HG03175 (cell line): ENCODE data around the gene RS1.

Experiments
- ATAC-seq: cut with Tn5 transposase; IDR thresholded peaks from one replicate; pipeline ENCODE4 v1.9.1; 2021; ENCODE audit warnings: mild to moderate bottlenecking, moderate library complexity; ENCODE audit not compliant: unreplicated experiment

The RS1 gene

DNA sequence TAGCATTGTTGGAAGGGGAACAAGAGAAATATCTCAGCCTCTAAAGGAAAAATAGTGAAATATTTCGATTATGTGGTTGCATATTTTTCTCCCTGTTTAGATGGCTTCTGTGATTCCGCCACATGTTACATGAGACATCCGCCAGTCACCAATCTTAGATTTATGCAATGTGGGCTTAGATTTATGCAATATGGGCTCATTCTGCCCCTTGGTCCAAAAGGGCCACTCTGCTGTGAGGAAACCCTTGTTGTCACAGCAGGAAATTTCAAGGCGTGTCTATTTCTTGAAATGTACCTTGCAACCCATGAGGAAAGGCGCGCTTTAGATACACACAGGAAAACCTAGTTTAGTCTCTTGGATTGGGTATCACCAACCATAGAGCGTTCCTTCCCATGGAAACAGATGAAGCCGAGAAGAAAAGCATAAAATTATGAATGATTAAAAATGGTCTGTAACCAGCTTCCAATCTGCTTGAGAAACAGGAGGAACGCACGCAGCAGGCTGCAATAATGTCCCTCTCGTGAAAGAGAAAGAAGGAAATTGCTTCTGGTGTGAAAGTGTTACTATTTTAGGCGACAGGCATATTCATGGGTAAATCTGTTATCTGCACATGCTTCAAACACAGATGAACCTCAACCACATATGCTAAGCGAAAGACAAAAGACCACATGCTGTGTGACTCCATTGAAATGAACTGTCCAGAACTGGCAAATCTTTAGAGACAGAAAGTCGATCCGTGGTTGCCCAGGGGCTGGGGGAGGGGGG is 3.7 kb downstream of the RS1 start:
- ATAC-seq = no peak

DNA sequence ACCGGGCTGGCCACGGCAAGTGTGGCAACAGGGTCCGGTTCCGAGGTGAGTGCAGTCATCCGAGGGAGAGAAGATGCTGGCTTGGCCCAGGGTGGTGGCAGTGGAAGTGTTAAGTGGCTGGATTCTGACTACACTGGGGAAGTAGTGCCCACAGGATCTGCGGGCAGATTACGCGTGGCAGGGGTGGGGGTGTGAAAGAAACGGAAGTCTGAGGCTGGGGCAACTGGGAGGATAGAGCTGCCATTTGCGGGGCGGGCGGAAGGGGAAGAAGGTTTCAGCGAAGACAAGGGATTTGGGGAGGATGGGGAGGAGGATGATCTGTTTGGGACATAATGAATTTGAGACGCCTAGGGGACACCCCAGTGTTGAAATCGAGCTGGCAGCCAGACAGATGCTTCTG is 5.3 kb downstream of the RS1 start:
- no peak for ATAC-seq

DNA sequence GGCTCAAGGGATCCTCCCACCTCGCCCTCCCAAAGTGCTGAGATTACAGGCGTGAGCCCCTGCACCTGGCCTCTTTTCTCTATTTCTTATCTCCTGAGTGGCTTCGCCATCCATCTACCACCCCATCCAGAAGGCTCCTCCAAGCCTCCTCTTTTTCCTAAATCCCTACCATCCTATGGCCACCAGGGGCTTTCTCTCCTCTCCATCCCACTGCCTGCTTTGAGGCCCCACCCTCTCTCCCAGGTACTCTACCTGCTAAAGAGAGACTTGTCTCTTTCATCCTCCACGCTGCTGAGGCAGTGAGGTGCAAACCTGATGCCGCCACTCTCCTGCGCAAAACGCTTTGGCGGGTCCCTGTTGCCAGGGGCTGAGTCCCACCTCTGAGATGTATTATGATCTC is 7.0 kb downstream of the RS1 start:
- ATAC-seq = no peak

DNA sequence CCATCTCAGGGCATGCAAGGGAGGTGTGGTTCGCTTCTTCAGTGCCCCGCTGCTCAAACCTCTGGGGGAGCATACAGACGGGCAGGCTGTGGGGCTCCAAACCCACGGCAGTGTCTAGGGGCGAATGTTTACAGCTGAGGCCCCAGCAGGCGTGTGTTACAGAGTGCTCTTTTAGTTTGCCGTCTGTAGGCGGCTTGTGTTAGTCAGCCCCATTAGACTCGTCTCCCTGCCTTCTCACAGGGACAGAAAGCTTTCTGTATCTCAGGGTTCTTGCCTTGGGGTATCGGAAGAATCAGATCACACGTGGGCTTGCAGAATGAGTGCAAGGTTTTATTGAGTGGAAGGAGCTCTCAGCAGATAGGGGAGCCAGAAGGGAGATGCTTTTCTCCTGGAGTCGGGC is 10.6 kb downstream of the RS1 start:
- no peak for ATAC-seq

DNA sequence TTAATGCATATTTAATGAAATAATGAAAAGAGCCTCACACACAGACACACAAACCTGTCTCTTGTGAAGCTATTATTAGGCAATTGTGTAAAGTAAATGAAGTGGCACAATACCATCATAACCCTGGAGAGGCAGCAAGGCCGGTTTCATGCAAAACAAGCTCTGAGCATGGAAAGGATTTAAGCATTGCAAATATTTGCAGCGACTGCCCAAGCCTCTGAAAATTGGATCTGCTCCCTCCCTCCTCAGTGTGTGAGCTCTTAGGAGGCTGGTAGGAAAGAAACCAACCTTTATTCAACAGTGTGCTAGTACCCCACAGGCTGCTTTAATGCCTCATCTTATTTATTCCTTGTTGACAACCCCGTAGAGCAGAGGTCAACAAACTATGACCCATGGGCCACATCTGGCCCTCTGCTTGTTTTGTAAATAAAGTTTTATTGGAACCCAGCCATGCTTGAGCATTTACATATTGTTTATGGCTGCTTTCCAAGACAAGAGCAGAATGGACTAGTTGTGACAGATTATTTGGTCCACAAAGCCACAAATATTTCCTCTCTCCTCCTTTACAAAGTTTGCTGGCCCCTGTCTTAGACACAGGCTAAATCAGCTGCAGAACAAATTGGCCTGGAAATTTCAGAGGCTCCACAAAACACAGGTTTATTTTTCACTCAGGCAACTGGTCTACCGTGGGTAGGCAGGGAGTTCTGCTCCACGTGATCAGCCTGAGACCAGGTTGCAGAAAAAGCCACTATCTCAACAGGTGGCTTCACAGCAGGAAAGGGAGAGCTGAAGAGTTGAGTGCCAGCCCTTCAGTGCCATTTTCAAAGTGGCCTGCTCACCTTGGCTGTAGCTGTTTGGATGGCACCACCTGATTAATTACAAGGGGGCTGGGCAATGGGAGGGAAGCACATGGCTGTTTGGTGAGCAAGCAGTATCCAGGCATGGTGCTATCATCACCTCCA is 16.8 kb downstream of the RS1 start:
- no peak for ATAC-seq

DNA sequence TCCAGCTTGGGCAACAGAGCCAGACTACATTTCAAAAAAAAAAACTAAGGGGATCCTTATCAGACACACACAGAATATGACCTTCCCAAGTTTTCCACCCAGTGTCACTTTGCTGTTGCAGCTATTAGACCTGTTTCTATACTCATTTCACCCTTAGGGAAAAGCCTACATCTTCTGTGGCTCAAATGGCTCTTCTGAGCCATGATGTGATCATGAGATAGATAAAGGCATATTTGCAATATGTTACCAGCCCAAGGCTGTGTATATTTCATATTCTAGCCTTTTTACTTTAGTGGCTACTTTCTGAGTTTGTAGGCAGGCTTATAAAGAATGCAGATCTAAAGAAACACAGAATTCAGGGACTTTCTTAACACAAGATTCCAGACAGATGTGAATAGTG is 19.3 kb downstream of the RS1 start:
- ATAC-seq = no peak

DNA sequence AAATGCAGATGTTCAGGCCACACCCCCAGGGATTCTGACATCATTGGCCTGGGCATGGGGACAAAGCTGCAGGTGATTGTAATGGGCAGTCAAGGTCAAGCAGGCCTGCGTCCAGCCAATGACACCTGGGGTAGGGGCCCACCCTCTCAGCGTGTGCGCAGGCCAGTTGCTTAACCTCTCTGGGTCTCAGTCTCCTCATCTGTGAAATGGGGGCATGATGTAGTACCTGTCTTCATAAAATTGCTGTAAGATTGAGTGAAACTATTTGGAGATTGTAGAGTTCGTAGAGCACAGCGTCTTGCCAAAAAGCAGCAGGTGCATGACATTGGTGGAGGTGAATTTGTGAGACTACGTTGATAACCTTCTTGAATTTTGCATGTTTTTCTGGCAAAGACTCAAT is 21.2 kb downstream of the RS1 start:
- ATAC-seq = no peak

DNA sequence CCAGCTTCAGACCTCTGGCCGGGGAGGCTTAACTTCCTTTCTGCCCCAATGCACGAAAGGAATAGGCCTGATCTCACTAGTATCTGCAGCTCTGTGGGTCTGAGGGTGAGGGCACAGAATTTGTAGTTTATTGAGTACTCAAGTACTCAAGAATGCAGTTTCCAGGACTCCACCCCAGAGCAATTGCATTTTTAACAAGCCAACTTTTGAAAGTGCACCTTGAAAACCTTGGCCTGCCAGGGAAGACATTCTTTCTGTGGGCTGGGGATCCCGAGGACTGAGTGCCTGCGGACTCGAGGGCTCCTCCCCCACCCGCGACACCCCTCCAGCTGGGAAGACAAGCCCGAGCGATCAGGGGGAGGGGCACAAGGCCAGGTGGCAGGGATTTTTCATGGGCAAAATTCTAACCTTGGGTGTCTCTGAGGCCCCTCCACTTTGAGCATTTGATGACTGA is 22.4 kb downstream of the RS1 start:
- no peak for ATAC-seq

DNA sequence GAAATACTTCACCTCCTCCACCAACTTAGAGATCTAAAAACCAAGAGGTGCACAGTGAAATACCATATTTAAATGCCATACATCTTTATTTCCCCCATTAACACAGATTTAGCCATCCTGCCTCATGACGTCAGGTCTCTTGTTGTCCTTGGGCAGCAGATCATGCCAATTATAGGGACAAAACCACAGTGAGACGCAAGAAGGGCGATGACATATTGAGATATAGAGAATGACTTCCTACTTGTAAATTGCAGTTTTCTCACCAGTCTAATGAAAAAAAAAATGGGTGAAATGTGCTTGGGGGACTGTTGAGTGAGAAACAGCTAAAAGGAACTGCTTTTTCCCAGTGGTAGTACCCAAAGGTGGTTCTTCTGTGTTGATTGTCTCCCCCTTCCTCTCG is 24.3 kb downstream of the RS1 start:
- no peak for ATAC-seq

DNA sequence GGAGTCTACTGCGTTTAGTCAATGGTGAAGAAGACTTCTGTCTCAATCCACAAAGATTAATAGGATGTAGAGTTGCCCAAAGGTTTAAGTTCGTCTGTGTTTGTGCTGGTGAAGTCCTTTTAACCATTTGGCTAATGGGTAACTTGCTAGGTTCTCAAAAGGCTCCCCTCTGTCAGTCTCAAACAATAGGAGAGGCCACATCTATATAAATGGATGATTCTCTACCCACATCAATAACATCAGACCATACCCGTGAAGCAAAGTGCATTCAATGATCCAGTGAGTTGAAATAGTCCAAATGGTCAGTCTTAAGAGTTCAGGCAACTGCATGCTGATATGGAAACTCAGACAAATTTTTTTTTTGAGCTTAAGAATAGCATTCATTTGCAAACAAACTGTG is 28.1 kb downstream of the RS1 start:
- no peak for ATAC-seq

DNA sequence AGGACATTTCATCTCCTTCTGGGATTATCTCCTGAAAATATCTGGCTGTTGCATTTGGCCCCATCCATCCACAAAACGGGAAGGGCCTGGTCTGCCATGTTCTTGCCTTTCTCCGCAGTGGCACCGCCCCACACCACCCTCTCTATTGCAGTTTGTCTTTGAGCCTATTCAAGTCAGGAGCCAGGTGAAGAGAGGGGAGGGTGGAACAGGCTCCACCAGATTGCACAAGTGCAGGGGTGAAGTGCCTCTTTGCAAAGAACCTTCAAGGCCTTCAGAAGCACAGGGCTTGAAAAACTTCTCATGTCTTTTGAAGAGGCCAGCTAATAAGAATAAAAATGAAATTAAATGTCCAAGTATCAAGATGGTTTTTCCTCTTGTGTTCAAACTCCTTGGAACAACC is 28.7 kb downstream of the RS1 start:
- ATAC-seq = no peak

DNA sequence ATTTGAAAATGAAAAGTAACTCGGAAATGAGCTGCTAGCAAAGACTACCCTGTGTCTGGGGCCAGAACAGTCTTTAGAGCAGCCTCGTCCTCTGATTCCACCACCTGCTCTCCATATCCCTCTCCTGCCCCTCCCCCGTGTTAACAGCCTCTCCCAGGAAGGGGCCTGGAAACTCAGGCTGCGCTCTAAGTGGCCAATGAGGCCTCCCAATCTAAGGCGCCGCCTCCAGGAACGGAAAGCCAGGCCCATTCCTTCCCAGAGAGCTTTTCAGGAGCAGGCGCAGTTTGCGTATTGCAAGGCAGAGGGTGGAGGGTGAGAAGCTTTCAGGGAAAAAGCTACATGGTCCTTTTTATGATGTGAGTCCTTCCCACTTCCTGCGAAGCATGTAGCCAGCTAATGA is 31.2 kb downstream of the RS1 start:
- ATAC-seq = no peak

DNA sequence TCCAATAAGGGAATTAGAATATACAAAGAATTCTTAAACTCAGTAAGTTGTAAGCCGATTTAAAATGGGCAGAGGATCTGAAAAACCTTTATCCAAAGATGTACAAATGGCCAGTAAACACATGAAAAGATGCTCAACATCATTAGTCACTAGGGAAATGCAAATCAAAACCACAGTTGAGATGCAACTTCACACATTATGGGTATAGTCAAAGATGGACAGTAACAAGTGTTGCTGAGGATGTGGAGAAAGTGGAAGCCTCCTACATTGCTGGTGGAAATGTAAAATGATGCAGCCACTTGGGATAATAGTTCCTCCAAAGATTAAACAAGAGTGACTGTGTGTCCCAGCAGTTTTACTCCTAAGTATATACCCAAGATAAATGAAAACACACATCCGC is 32.6 kb downstream of the RS1 start:
- no peak for ATAC-seq

DNA sequence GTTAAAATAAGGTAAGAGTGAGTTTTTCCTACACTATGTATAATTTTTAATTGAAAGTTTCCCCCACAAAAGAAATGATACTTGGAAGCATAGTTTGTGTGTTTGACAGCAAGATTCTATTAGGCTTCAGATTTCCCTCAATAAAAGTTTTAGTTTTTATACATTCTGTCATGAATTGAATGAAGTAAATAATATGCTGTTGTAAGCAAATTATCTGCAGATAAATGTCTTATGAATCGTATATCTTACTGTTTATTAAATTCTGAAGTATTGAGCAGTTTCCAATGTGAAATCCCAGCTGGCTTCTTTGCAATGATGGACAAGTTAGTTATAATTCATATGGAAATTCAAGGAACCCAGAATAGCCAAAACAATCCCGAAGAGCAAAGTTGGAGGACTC is 33.5 kb downstream of the RS1 start:
- ATAC-seq = no peak

DNA sequence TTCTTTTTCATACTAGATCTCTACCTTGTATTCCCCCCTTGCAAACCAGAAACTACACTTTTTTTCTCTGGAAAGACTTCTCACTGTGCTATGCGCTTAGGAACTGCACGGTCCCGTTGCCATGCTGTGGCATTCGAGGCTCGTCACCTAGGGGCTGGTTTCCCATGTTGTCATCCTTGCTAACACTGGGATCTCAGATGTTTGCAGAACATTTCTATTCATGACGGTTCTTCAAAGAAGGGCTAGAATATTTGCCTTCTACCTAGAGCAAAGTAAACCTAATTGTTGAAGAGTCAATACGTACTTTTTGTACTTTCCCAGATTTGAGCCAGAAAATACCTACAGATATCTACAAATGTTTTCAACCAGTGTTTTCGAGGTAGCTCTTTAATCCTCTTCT is 41.0 kb downstream of the RS1 start:
- no peak for ATAC-seq

DNA sequence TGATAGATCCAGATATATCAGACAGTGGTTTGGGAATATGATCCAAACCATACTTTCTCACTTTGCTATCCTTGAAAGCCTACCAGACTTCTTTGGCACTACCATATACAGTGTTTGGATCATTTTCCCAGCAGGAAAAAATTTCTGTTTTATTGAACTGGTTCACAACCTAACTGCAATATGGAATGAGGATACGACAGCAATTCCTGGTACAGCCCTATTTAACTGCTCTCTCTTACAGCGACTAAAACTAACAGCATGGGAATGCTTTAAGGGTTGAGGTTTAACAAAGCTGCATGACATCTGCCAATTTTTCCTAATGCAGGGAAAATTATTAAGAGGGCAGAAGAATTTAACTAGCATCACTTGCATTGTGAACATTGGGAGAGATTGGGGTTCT is 47.3 kb downstream of the RS1 start:
- ATAC-seq = no peak

DNA sequence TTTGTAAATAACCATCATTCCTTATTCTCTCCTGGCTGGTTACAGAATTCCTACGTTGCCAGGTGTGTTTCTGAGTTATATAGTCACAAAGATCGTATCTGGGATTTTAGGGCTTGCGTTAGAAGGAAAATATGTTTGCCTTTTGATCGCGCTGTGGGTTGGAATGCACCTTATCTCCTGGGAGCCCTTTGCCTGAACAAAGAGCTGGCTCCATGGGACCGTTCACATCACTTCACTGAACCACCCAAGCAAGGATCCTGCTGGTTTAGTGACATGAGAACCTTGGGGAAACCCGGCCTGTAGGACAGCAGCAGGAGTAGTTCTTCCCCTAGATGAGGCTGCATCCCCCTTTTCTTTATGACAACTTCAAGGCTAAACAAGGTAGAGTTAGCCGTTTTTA is 51.6 kb downstream of the RS1 start:
- ATAC-seq = no peak

DNA sequence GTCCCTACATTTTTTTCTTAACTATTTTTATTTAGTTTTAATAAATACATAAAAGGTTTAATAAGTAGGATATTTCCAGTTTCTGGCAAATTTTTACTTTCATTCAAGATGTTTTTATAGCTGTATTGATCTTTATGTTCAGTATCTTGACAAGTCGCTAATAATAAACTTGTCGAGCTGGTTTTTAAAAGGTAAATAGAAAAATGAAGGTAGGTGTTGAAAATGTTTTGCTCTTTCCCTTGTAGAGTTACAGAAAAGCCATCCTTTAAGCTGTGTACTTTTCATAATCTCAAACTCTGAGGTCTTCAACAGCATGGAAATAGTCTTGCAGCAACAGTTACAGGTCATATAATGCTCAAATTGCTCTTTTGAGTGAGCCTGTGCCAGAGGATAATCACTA is 52.6 kb downstream of the RS1 start:
- ATAC-seq = no peak

DNA sequence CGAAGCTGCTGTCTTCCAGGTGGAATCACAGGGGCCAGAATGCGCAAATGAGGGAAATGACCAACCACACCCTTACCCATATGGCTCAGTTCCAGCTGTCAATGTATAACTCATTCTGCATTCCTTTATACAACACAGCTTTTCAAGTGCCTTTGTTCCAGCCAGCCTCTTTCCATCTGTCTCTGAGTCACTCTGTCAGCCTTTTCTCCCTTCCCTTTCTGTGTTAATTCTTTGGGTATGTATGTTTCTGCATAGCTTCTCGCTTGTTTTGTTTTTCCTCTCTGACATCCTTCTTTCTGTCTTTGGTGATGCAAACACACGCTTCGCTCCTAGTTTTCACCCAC is 54.5 kb downstream of the RS1 start:
- no peak for ATAC-seq

DNA sequence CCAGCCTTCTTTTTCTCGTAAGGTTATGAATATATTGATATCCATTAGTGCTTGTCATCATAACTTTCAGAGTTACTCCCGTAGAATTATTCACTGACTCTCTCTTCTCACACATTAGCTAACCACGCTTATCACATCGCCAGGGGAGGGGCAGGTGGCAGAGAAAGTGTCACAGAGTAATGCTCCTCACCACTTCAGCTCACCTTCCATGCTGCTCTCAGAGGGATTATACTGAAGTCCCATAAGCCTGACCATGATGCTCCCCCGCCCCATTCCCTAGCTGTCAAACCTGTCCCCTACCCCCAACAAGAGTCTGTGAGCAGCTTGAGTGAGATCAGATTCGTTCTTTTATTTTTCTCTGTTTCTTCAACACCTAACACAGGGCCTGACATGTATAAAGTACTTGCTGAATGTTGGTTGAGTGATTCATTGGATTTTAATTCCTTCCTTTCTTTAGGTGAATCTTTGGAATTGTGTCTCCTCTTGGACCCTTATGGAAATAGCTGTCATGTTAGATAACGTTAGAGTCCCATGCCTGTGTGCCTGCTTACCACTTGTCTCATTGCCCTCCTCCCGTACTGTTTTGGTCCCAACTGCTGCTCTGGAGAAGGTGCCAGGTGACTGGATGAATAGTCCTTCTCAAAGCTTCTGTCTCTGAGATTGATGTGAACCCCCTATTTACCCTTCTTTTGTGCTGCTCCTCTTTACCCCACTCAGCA is 55.1 kb downstream of the RS1 start:
- ATAC-seq = no peak

DNA sequence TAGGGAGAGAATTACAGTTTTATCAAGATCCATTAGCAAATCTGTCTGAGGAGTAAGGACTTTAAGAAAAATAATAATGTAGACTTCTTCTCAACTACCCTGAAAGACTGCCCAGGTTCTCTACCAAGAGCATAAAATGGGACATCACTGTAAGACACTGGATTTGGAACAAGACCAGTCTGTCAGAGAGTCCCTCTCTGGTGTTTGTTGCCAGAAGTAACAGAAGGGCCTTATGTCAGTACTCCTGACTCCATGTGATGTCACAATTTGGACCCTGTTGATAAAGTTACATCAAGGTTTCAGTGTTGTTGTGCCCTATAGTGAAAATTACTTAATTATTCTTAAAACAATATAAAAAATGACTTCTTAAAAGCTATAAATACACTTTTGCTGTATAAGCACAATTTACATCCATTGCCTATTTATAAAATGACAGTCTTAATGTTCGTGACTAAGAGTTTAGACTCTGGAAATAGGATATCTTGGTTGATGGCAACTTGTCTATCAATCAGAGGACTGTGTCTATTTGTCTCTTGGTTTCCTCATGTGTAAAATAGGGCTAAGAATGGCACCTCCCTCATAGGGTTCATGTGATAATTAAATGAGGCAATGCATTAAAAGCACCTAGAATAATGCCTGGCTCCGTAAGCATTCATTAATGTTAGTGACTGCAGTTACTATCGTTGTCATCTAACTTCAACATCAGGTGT is 57.8 kb downstream of the RS1 start:
- ATAC-seq = no peak
